Measurements from ENCODE around the gene GDF3. TPM values are rescaled to one million over a fixed set of nuclear protein-coding genes. Genes with fewer than 3 reads are reported as not detected.
"Not testable (repeated sequence)": the region's sequence is repeated elsewhere in the genome, so short reads cannot be mapped to it uniquely, and the experiment has no call there.

GDF3 gene
- total RNA-seq, 3 donors from 2014 or later = not detected

GRCh38 chr12:7679251-7680045 lies 16.1 kb downstream of the GDF3 start:
- intact Hi-C loops (cut with DNase I, micrococcal nuclease) = no loop called here
- TF ChIP-seq CTCF (IDR thresholded peaks at IDR 0.05) = no peak
- ATAC-seq (no peak), DNase-seq (no peak)
- H3K4me3 ChIP-seq = no peak overlapping the region
- no peaks in the 10 kb centered on the region for H3K36me3 ChIP-seq (ENCODE audit: low read depth)
- no peaks in the 10 kb centered on the region for H3K9me3 ChIP-seq
- no peaks in the 10 kb centered on the region for H3K4me1 ChIP-seq (ENCODE audit: low read depth)

DNA sequence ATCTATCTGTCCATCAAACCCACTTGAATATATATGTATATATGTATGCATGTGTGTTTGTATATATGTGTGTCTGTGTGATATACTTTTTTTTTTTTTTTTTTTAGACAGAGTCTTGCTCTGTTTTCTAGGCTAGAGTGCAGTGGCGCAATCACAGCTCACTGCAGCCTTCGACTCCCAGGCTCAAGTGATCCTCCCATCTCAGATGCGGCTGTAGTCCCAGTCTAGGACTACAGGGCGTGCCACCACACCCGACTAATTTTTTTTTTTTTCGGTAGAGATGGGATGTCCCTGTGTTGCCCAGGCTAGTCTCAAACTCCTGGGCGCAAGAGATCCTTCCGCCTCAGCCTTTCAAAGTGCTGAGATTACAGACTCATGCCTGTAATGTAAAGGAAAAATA lies 16.8 kb downstream of the GDF3 start:
- no peaks in the 10 kb centered on the region for H3K4me1 ChIP-seq (ENCODE audit: low read depth)
- intact Hi-C loops (cut with DNase I, micrococcal nuclease) = no loop called here
- no peaks in the 10 kb centered on the region for H3K9me3 ChIP-seq
- no peaks in the 10 kb centered on the region for H3K36me3 ChIP-seq (ENCODE audit: low read depth)
- ATAC-seq = no peak
- no peak overlapping the region for H3K4me3 ChIP-seq
- no peak for DNase-seq
- no peak for TF ChIP-seq CTCF (IDR thresholded peaks at IDR 0.05)

- H3K4me3 ChIP-seq; ATAC-seq; H3K36me3 ChIP-seq (ENCODE audit: low read depth); H3K4me1 ChIP-seq (ENCODE audit: low read depth); intact Hi-C loops (cut with DNase I, micrococcal nuclease); H3K9me3 ChIP-seq; DNase-seq: not testable (repeated sequence)
These were observed 18.1 kb downstream of the GDF3 start for GRCh38 chr12:7677432-7677888.

- H3K4me1 ChIP-seq (ENCODE audit: low read depth); DNase-seq; H3K4me3 ChIP-seq; H3K9me3 ChIP-seq; H3K36me3 ChIP-seq (ENCODE audit: low read depth); intact Hi-C loops (cut with DNase I, micrococcal nuclease): not testable (repeated sequence)
- ATAC-seq = peak; percentile 56
These were observed 20.1 kb downstream of the GDF3 start for GRCh38 chr12:7675455-7675854.

- Histone ChIP-seq H3K4me3 (no peak overlapping the region), H3K9me3 (no peaks in the 10 kb centered on the region), H3K4me1 (ENCODE audit: low read depth) (no peaks in the 10 kb centered on the region), H3K36me3 (ENCODE audit: low read depth) (no peaks in the 10 kb centered on the region)
- intact Hi-C loops (cut with DNase I, micrococcal nuclease) = no loop called here
- no peak for ATAC-seq
- no peak for DNase-seq
- no peak for TF ChIP-seq CTCF (IDR thresholded peaks at IDR 0.05)
These were observed 27.4 kb downstream of the GDF3 start for GRCh38 chr12:7668171-7668570.

DNA sequence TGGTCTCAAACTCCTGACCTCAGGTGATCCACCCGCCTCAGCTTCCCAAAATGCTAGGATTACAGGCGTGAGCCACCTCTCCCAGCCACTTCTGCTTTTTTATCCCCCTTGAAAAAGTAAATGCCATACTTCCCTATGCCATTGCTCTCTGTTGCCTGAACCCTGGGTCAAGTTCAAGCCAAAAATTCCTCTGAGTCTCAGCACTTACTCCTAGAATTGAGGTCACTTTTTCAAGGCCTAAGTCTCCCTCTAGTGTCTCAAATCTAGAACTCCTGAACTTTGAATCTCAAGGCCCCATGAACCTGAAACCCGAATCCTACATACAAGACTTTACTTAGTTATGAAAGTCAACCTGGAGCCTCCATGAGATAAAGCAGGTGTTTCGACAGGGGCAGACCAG lies 28.4 kb downstream of the GDF3 start:
- no peaks in the 10 kb centered on the region for H3K4me1 ChIP-seq (ENCODE audit: low read depth)
- DNase-seq = no peak
- no peak for TF ChIP-seq CTCF (IDR thresholded peaks at IDR 0.05)
- intact Hi-C loops (cut with DNase I, micrococcal nuclease) = no loop called here
- no peak overlapping the region for H3K4me3 ChIP-seq
- H3K36me3 ChIP-seq (ENCODE audit: low read depth) = no peaks in the 10 kb centered on the region
- peak; percentile 22 for ATAC-seq
- no peaks in the 10 kb centered on the region for H3K9me3 ChIP-seq
